ENCODE measurements around the gene IFNL1. TPM values are rescaled to one million over a fixed set of nuclear protein-coding genes. Genes with fewer than 3 reads are reported as not detected.
"Not testable (repeated sequence)": the region's sequence is repeated elsewhere in the genome, so short reads cannot be mapped to it uniquely, and the experiment has no call there.

The IFNL1 gene
- total RNA-seq, 1 experiment from 2014 or later, result not detected

DNA sequence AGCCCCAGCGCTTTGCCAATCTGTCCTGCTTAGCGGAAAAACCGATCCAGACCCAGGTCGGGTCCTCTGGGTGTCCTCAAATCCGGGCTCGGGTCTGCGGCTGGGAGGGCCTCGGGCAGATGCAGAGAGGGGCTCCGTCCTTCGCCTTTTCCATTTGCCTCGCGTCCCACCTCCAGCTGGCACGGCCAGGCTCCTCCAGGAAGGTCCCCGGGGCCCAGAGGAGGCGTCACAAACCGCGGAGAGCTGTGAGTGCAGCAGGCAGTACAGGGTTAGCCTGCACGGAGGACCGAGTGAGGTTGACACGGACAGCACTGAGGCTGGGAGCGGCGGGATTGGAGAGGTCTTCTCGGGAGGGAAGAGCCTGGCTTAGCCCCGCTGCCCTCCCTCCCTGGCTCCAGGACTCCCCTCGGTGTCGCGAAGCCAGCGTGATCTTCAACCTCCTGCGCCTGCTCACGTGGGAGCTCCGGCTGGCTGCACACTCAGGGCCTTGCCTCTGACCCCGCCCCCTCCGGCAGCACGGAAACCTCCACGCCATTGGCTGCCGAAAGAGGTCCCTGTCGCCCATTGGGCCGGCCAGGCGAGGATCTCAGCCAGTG, 30.8 kb upstream of the IFNL1 start (continued):
- TF ChIP-seq USF2 (CRISPR knock-in tag; IDR thresholded peaks at IDR 0.05) (0 out of 2 replicates have a peak, but pooled peaks have one; percentile 21), SMAD4 (CRISPR knock-in tag; IDR thresholded peaks at IDR 0.05) (0 out of 2 replicates have a peak, but pooled peaks have one; percentile 18), JUN (CRISPR knock-in tag; IDR thresholded peaks at IDR 0.05) (no peak), CREB1 (CRISPR knock-in tag; IDR thresholded peaks at IDR 0.05) (peak; percentile 27; the same call in 1 of the 2 replicates), PRRX2 (CRISPR knock-in tag; IDR thresholded peaks at IDR 0.05) (no peak), ZNF219 (CRISPR knock-in tag; IDR thresholded peaks at IDR 0.05; ENCODE audit: borderline replicate concordance) (no peak), NFE2L1 (CRISPR knock-in tag; IDR thresholded peaks at IDR 0.05) (no peak), PRDM15 (CRISPR knock-in tag; IDR thresholded peaks at IDR 0.05) (0 out of 2 replicates have a peak, but pooled peaks have one; percentile 5), NFYB (CRISPR knock-in tag; conservative IDR thresholded peaks at IDR 0.05; ENCODE audit: low read depth) (peak; percentile 53), ZNF232 (CRISPR knock-in tag; IDR thresholded peaks at IDR 0.05) (peak; percentile 79), E2F4 (CRISPR knock-in tag; IDR thresholded peaks at IDR 0.05; ENCODE audit: borderline replicate concordance, low read depth) (no peak), RELA (CRISPR knock-in tag; IDR thresholded peaks at IDR 0.05; ENCODE audit: borderline replicate concordance) (peak; percentile 59; the same call in 1 of the 2 replicates), FOXP4 (CRISPR knock-in tag; IDR thresholded peaks at IDR 0.05) (peak; percentile 75; the same call in 1 of the 2 replicates), FOXK1 (CRISPR knock-in tag; IDR thresholded peaks at IDR 0.05) (peak; percentile 28; the same call in 1 of the 2 replicates)
- TF ChIP-seq, protein P1, sequence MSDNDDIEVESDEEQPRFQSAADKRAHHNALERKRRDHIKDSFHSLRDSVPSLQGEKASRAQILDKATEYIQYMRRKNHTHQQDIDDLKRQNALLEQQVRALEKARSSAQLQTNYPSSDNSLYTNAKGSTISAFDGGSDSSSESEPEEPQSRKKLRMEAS (CRISPR knock-in tag; IDR thresholded peaks at IDR 0.05), result peak; percentile 67; the same call in 1 of the 2 replicates
- TF ChIP-seq, protein P2, sequence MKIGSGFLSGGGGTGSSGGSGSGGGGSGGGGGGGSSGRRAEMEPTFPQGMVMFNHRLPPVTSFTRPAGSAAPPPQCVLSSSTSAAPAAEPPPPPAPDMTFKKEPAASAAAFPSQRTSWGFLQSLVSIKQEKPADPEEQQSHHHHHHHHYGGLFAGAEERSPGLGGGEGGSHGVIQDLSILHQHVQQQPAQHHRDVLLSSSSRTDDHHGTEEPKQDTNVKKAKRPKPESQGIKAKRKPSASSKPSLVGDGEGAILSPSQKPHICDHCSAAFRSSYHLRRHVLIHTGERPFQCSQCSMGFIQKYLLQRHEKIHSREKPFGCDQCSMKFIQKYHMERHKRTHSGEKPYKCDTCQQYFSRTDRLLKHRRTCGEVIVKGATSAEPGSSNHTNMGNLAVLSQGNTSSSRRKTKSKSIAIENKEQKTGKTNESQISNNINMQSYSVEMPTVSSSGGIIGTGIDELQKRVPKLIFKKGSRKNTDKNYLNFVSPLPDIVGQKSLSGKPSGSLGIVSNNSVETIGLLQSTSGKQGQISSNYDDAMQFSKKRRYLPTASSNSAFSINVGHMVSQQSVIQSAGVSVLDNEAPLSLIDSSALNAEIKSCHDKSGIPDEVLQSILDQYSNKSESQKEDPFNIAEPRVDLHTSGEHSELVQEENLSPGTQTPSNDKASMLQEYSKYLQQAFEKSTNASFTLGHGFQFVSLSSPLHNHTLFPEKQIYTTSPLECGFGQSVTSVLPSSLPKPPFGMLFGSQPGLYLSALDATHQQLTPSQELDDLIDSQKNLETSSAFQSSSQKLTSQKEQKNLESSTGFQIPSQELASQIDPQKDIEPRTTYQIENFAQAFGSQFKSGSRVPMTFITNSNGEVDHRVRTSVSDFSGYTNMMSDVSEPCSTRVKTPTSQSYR (CRISPR knock-in tag; IDR thresholded peaks at IDR 0.05), result peak; percentile 62; the same call in 1 of the 2 replicates

DNA sequence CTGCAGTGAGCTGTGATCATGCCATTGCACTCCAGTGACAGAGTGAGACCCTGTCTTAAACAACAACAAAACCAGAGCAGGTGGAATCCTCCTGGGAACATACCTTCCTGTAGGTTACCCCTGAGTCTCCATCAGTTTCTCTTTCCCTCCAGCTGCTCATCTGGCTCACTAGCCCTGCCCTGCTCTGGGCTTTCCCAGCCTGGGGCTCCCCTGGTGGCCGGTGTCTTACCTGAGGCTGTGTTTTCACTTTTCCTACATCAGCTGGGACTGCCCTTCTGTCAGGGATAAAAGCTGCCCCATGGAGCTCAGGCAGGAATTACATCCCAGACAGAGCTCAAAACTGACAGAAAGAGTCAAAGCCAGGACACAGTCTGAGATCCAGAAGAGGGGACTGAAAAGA, 28.1 kb upstream of the IFNL1 start, which contains the start of gene IFNL2:
IFNL2 (plus strand) TSS at position 312 of the 400 bp plus-strand sequence. CDS start 173 bp downstream, outside the sequence.
- peak; percentile 73 for ATAC-seq
- H3K36me3 Mint-ChIP-seq; H3K4me1 Mint-ChIP-seq; POLR2A ChIA-PET; H3K27ac Mint-ChIP-seq; H3K4me3 Mint-ChIP-seq; H3K9me3 Mint-ChIP-seq; DNase-seq (ENCODE audit: low spot score); CTCF ChIA-PET: not testable (repeated sequence)
- H3K27me3 Mint-ChIP-seq (ENCODE audit: low read depth), result peaks cover 74% of the 10 kb centered on the region

DNA sequence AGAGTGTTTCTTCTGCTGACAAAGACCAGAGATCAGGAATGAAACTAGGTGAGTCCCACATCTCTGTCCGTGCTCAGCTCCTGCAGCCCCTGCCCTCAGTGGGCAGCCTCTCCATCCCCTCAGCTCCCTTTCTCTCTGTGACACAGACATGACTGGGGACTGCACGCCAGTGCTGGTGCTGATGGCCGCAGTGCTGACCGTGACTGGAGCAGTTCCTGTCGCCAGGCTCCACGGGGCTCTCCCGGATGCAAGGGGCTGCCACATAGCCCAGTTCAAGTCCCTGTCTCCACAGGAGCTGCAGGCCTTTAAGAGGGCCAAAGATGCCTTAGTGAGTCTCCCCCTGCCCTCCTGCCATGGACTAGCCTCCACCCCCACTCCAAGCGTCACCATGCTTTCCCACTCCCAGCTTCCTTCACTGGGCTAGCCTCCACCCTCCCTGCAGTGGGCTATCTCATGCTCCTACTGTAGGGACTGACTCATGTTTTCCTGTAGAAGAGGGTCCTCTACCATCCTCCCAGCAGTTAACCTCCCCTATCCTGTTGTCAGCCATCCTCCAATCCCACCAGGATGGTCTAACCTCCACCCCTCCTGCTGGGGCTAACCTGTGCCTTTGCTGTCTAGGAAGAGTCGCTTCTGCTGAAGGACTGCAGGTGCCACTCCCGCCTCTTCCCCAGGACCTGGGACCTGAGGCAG, 27.5 kb upstream of the IFNL1 start:
- CTCF ChIA-PET; H3K4me3 Mint-ChIP-seq; POLR2A ChIA-PET; H3K36me3 Mint-ChIP-seq; H3K27ac Mint-ChIP-seq; ATAC-seq; DNase-seq (ENCODE audit: low spot score); H3K4me1 Mint-ChIP-seq; H3K9me3 Mint-ChIP-seq: not testable (repeated sequence)
- H3K27me3 Mint-ChIP-seq (ENCODE audit: low read depth), result peaks cover 68% of the 10 kb centered on the region

DNA sequence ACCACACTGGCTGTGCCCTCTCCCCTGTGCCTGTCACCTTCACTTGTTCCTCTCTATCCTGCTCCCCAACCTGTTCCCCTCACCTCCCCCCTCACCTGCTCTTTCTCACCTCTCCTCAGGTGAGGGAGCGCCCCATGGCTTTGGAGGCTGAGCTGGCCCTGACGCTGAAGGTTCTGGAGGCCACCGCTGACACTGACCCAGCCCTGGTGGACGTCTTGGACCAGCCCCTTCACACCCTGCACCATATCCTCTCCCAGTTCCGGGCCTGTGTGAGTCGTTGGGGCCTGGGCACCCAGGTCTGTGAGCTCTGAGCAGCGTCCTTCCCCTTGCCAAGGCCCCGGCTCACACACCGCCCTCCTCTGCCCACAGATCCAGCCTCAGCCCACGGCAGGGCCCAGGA, 26.8 kb upstream of the IFNL1 start:
- H3K4me3 Mint-ChIP-seq; H3K4me1 Mint-ChIP-seq; H3K9me3 Mint-ChIP-seq; DNase-seq (ENCODE audit: low spot score); H3K27ac Mint-ChIP-seq; ATAC-seq; H3K36me3 Mint-ChIP-seq; POLR2A ChIA-PET; CTCF ChIA-PET: not testable (repeated sequence)
- peaks cover 61% of the 10 kb centered on the region for H3K27me3 Mint-ChIP-seq (ENCODE audit: low read depth)

Data from WTC11 (cell line).